Activated CD4-positive, CD25-positive, alpha-beta regulatory T cell treated with anti-CD3 and anti-CD28 coated beads, Interleukin-2, amount 50 U/mL, for 16 hours (primary cell): ENCODE results near the gene NARS2.
"Not testable (repeated sequence)": the region's sequence is repeated elsewhere in the genome, so short reads cannot be mapped to it uniquely, and the experiment has no call there.

Experiments used
- DNase-seq: peaks from one replicate; pipeline ENCODE4 v3.0.0-alpha.2; 2020; ENCODE audit warnings: low read depth, low spot score

NARS2 gene

DNA sequence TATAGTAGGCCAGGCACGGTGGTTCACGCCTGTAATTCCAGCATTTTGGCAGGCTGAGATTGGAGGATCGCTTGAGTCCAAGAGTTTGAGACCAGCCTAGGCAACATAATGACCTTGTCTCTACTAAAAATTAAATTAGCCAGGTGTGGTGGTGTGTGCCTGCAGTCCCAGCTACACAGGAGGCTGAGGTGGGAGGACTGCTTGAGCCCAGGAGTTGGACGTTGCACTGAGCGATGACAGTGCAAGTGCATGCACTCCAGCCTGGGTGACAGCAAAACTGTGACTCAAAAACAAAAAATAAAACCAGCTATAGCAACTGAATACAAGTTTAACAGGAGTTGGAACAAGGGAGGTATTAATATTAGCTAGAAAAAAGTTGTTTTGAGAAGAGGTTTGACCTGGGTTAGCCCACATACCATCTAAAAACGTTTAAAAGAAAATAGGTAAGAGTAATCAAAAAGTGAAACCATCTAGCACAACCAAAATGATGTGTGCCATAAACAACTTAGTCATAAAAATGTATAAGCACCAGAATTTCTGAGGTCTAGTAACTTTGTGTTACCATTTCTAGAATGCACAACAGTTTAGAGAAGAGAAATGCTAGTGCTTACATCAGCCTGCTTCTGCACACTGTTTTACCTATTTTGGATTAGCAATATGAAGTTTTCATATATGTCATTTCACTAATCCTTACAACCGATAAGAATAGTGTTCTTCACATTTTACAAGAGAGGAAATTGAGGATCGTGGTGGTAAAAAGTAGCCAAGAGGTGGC is 26.5 kb downstream of the NARS2 start:
- DNase-seq, result no peak

DNA sequence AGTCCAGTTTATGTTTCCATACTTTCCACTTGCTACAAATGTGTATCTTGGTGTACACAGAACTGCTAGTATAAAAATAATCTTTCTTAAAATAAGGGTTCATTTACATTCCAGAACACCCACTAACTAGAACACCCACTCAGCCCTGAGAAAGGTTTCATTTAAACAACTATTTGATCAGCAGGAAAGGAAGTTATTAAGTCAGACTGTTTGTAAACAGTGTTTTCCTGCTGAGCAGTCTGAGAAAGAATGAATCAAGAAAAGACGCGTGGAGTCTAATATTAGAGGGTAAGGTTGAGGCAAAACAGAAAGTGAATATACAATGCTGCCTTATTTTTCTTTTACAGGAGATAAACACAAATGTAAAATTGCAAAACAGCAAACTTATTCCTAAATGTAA is 32.7 kb downstream of the NARS2 start:
- DNase-seq, result no peak

DNA sequence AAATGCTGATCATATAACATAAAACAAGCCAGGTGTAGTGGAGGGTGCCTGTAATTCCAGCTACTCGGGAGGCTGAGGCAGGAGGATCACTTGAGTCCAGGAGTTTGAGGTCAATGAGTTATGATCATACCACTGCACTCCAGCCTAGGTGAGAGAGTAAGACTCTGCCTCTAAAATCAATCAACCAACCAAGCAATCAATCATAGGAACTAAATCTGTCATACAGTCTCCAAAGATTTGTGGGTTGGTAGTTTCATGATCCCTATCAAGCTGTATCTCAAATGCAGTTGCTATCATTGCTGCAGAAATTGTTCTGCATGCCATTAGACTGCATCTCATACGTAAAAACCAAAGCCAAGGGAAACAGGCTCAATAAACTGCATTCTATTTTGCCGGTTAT is 33.1 kb downstream of the NARS2 start:
- no peak for DNase-seq

DNA sequence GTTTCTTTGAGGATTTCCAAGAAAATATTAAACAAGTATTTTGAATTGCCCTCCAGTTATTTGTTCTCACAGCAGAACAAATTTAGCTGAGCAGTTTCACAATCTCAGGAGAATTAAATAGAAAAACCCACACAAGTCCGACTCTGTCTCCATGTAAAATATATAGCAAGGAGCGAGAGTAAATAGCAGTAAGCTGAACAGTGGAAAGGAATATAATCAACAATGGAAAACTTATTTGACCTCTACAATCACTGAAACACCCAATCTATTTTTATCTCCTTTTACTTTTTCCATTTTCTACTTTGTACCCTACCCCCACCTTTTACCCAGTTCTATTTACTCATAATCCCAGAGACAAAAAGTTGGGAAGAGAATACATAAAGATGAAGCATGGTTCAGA is 34.4 kb downstream of the NARS2 start:
- no peak for DNase-seq

DNA sequence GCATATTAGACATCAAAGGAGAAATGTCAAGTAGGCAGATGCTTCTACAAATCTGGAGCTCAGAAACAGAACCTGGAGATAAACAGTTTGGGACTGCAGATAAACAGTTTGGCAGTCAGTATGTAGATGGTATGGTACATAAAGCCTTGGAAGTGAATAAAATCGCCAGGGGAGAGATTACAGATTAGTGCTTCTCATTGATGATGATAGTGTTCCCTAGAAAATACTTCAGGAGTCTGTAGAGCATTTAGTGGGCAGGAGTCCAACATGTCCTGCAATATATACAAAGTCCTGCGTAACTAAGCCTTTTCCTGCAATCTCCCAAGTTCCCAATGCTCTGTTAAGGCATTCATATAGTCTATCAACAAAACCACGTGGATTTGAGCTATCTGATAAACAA is 35.2 kb downstream of the NARS2 start:
- DNase-seq, result no peak

DNA sequence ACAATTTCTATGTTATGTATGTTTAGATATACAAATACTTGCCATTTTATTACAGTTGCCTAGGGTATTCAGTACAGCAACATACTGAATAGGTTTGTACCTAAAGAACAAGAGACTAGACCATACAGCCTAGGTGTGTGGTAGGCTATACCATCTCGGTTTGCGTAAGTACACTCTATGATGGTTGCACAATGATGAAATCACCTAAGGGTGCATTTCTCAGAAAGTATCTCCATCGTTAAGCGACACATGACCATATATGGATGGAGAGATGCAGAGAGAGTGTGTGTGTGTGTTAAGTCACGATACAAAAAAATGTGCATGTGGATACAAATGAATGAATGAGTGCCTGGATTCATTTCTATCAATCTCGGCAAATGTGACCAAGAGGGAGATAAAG is 37.7 kb downstream of the NARS2 start:
- DNase-seq, result no peak

DNA sequence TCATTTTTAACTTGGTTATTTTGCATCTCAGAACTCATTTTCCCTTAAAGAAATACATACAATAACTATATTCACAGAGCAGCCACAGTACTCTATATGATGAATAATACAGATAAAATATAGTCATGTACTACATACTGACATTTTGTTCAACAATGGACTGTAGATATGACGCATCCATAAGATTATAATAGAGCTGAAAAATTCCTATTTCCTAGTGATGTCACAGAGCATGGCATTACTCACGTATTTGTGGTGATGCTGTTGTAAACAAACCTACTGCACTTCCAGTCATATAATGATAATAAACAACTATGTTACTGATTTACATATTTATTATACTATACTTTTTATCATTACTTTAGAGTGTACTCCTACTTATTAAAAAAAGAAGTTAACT is 38.7 kb downstream of the NARS2 start:
- DNase-seq, result no peak

DNA sequence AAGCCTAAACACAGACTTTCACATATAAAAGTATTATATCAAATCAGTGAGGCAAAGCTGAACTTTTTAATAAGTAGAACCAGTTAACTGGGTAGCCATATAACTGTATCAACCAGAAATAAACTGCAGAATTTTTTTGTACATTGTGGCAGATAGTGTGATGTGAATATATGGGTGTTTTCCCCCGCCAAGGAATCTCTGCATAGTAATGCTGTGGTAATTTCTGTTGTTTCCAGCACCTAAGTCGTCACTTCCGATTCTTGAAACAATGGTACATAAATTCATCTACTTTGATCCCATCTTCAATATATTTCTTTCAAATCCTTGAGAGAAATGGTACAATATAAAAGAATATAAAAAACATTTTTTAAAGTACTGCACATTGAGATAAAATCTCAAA is 39.6 kb downstream of the NARS2 start:
- no peak for DNase-seq

DNA sequence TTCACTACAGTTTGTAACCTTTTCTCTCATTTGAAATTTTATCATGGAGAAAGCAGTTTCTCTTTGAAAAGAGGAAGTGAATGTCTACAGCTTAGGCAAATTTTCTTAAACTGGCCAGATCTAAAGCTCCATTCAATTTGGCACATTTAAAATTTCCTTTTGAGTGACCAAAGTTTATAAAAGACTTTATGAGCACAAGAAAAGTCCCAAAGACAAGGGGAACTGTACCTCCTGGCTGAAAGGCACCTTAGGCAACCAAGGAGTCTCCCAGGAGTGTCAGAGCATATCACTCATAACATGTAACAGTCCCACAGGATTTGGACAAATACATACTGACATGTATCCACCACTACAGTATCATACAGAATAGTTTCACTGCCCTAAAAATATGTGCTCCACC is 41.3 kb downstream of the NARS2 start:
- DNase-seq, result no peak

DNA sequence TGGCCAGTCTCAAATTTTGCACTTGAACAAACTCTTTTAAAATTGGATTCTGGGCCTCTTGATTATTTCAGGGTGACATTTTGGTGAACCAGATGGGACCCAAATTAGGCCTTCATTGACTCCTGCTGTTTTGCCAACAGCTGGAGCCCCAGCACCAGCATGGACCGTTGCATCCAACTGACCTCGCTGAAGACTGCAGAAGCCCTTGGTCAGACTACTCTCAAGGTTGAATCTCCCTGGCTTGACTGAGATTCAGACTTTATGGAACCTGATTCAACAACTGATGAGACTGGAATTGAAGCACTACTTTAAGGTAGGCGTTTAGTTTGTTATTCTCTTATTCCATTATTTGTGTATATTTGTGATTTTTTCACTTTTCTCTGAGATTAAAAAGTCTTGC is 41.7 kb downstream of the NARS2 start:
- no peak for DNase-seq

DNA sequence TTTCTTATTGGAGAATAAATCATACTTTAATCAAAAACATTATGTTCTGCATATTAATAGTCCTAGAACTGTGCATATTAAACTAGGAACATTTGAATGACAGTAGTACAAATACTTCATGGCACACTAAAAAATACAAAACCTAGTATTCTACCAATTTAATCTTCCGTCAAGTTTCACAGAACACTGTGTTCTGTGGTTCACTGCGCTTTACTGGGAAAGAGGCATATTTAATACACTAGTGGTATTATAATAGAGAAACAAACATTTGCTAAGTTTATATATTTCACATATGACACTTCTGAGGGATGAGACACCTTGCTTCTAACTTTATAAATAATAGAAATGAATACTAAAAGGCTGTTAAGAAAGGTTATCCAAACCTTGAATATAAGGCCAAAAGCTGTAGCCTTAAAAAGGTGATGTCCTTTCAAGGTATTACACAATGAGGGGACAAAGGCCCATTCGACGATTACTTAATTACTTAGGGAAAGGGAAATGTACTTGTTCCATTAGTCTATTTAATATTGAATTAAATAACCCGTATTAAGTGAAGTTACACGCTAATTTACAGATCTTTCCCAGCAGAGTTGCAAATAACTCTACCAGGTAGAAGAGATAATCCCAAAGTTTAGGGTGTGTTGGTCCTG is 48.0 kb downstream of the NARS2 start:
- DNase-seq, result no peak

DNA sequence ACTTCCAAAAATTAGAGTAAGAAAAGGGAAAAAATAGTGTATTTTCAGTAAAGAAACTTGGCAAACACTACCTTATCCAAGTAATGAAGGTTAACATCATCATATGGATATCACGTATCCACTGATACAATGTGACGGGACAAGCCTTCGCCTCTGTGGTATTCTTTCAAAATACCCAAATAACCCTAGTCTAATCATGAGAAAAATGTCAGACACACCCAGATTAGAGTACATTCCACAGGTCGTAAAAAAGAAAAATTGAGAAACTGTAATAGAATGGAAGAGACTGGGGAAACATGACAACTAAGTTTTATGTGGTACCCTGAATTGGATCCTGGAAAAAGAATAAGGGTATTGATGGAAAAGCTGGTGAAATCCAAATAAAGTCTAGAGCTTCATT is 48.9 kb downstream of the NARS2 start:
- DNase-seq, result no peak

DNA sequence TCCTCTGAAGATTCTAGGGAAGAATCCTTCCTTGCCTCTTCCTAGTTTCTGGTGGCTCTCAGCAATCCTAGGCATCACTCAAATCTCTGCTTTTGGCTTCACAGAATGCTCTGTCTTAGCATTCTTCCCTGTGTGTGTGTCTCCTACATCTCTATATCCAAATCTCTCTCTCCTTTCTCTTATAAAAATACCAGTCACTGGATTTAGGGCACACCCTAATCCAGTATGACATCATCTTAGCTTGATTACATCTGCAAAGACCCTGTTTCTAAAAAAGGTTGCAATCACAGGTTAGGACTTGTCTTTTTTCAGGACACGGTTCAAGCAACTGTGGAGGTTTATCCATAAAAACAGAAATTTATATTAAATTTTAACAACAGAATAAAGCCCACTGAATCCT is 54.4 kb downstream of the NARS2 start:
- DNase-seq, result no peak

DNA sequence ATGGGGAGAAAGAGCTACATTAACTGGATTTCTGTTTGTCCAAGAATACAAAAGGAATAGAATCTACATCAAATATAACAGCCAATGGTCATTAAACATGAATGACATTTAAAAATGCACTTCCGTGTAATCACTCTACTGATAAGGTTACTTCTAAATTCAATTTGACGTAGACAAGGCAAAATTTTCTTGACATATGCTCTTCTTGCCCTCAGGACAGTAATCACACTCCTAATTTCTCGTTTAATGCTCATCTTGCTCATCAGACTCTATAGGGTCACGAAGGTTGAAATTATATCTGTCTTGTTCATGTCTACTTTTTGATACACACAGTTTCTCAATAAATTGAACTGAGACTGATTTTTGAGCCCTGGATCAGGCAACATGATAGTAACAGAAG is 58.4 kb downstream of the NARS2 start:
- DNase-seq, result no peak

DNA sequence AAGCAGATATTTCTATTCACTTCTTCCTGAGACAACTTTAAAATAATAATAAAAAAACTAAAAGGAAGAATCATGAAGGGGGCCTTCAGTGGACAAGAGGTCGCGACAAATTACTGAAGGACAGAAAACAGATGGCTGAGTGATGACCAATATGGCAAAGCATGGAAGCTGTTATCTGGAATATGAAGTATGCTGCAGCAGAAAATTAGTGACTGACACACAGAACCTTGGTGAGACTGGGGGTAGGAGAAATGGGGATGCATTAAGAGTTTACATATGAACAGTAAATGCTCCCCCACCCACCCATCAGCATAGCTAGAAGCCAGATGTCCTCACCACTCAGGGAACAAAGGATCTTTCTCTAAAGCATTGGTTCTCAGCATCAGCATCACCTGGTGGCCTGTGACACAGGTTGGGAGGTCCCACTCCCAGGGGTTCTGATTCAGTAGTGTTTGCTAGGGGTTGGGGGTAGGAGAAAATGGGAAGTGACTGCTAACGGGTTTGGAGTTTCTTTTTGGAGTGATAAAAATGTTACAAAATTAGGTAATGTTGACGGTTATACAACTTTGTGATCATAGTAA is 59.7 kb downstream of the NARS2 start:
- no peak for DNase-seq

DNA sequence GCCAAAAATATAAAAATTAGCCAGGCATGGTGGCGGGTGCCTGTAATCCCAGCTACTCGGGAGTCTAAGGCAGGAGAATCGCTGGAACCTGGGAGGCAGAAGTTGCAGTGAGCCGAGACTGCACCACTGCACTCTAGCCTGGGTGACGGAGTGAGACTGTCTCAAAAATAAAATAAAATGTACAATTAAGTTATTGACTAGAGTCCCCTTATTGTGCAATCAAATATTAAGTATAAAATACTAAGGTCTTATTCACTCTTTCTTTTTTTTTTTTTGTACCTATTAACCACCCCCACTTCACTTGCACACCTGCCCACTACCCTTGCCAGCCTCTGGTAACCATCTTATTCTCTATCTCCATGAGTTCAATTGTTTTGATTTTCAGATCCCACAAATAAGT is 61.6 kb downstream of the NARS2 start:
- not testable (repeated sequence) for DNase-seq

DNA sequence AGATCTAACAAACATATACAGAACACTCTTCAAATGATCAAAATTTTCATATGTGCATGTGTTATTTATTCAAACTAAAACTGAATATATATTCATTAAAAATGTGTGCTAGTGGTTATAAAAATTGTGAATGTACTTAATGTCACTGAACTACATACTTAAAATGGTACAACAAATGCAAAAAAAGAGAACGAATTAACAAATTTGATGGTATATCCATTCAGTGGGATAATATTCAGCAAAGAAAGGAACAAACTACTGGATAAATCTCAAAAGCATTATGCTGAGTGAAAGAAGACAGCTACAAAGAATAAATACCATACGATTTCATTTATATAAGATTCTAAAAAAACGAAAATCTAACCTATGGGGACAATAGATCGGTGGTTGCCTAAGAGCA is 64.1 kb downstream of the NARS2 start:
- no peak for DNase-seq

DNA sequence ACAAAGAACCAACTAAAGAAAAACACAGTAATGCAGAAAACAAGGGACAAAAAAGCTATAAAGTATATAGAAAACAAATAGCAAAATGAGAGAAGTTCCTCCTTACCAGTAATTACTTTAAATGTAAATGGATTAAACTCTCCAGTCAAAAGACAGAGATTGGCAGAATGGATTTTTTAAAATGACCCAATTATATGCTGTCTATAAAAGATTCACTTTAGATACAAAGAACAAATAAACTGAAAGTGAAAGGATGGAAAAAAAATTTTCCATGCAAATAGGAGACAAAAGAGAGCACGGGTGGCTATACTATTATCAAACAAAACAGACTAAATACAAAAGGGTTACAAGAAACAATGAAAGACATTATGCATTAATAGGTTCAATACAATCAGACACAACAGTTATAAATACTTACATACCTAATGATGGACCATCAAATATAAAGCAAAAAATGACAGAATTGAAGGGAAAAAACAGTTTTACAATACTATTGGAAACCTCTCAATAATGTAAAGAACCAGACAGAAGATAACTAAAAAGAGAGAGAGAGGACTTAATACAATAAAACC is 64.6 kb downstream of the NARS2 start:
- DNase-seq, result no peak

DNA sequence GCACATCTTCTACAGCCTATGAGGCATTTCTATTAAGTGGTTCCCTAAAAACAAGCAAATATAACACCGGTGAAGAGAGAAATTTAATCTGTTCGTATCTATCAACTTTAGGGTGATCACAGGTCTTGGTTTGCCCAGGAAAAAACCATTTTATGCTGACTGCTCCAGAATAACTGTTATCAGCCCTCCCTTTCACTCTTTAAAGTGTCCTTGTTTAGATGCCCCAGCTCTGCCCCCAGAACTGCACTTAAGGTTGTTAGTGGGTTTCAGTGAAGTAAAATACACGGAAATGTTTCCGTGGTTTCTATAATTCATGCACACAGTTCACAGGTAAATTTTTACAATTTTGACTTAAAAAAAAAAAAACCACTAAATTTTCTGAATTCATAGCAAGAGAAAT is 70.0 kb downstream of the NARS2 start:
- DNase-seq, result no peak

DNA sequence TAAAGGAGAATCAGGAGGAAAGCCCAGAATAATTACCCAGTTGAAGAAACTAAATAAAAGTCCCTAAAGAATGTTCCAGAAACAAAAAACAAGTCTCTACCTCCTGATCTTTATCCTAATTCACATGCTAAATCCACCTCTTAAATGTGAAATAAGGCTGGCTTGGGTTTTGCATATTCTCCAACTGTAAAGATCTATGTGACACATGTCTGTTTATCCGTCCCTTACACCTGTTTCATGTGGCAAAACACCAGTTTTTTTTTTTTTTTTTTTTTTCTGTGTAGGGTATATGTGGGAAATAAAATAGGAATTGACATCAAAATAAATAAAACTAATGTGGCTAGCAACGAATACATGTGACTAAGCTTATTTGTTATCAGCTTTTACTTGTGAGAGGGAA is 70.5 kb downstream of the NARS2 start:
- no peak for DNase-seq

DNA sequence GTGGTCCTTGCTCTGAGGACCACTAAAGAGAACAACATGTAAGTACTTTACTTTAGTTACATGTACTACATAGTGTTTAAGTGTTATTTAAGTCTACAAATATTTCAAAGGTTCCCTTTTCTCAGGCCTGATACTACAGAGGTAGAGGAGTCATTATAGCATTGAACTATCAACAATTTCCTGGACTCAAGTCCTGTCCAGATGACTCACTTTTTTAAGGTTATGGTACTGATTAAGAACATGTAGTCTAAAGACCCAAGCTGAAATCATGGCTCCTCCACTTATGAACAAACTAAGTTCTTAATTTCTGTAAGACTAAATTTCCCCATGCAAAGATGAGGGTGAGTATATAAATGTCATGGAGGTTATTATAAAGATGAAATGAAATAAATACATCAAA is 74.7 kb downstream of the NARS2 start:
- no peak for DNase-seq

DNA sequence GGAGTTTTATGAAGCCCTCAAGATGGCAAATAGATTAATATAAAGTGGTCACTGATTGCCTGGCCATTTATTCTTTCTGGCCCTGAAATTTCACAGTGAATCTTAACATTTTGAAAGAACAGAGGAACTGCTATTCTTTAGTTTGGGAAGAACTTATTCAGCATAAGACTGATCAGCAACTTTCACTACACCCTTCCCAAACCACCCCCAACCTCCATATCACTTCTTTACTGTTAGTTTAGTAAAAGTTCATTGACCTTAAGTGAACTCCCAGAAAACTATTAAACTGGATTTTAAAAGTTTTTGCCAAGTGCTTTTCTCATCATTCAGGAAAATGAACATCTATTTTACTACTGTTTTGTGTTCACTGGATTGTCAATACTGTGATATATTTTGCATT is 77.4 kb downstream of the NARS2 start:
- DNase-seq, result no peak

DNA sequence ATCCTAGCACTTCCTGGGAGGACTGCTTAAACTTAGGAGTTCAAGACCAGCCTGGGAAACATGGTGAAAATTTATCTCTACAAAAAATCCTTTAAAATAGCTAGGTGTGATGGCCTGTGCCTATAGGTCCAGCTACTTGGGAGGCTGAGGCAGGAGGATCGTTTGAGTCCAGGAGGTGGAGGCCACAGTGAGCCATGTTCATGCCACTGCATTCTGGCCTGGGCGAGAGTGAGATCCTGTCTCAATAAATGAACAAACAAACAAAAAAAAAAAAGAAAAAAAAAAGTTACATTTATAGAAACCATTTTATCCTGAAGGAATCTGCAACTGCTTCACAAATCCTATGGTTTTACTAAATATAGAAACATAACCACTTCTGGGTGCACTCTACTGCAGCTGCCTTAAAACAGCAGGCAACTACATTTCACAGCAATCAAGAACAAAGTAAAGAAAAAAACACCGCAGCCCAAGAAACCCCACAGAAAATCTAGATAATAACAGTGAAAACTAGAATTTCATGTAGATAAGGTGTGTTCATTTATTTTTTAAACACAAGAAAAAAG is 81.2 kb downstream of the NARS2 start:
- no peak for DNase-seq
